HG03175 (cell line): ENCODE measurements around the gene EN2.
A peak's percentile ranks its signal among the peaks of the same experiment; 100 is the strongest.

Source experiments
- ATAC-seq: cut with Tn5 transposase; IDR thresholded peaks from one replicate; pipeline ENCODE4 v1.9.1; 2021; ENCODE audit warnings: mild to moderate bottlenecking, moderate library complexity; ENCODE audit not compliant: unreplicated experiment

EN2 gene

DNA sequence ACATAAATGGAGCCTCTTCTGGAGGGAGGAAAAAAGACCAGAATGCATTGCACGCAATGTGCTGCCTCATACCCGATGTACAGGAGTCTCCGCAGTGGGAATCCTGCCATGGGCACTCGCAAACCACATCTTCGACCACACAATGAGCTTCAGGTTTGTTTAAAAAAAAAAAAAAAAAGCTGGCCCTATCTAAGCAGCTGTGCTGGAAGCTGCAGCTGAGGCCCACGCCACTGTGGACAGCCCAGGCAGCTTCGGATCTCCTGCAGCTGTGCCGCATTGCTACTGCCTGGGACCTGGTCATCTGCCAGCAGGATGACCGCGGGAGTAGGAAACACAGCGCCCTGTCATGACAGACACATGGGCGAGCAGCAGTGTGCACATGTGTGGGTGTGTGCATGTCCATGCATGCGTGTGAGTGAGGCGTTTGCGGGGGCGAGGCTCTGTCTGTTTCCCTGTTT is 26.0 kb downstream of the EN2 start:
- no peak for ATAC-seq

DNA sequence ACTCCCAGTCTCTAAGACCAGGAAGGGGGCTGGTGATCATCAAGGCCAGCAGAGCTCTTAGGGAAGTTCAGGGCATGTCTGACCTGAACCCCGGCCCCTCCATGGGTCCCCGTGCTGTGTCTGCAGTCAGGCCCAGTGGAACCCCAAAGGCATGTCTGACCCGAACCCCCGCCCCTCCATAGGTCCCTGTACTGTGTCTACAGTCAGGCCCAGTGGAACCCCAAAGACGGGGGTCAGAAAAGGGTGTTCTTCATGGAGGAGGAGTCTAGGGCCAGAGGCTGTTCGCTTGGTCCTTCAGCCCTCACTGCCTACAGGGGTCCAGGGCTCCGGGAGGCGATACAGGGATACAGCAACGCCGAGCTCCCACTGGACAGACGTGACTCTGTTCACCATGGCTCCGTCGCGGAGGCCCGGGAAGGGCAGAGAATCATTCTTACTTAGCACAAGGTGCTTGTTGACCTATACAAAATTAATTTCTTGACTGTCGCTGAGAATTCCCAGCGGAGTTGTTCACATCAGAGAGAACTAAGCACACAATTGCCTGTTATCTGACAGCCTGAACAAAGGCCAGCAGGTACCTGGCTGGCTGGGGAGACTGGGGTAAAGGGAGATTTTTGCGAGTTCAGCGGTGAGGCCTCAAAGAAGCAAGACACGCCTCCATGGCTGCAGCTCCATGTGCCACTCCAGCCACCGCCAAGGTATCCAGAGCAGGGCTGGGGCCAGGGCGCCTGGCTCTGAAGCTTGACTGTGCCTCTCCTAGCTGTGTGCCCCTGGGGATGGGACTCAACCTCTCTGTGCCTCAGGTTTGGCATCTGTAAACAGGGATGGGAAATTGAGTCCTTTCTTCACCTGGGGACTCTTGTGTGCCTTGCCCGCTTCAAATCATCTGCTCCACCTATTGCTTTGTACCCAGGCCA is 26.8 kb downstream of the EN2 start:
- ATAC-seq = no peak

DNA sequence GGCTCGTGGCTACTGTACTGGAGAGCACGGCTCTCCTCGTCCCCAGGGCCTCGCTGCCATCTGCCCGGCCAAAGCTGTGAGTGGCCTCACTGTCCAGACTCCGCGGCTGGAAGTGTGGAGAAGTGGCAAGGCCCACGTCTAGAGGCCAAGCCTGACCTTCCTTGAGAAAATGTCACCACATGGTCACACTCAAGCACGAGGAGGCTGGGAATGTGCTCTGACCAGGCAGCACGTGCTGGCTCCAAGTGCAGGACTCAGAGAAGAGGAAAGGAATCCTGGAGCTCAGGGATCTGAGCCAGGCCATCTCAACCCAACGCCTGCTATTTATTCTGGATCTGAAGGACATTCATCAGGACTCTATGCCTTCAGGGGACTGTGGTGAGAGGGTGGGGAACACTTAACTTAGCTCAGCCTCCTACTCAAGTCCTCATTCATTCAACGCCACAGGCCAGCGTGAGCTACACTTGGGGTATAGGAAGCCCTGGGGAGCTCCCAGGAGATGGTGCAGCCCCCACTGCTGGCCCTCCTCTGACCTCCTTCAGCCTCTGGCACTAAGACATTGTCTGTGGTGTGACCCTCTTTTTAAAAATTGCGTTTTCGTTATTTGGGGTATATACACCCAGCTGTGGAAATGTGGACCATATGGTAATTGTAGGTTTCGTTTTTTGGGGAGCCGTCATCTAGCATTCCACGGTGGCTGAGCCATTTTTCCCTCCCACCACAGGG is 29.0 kb downstream of the EN2 start:
- no peak for ATAC-seq

DNA sequence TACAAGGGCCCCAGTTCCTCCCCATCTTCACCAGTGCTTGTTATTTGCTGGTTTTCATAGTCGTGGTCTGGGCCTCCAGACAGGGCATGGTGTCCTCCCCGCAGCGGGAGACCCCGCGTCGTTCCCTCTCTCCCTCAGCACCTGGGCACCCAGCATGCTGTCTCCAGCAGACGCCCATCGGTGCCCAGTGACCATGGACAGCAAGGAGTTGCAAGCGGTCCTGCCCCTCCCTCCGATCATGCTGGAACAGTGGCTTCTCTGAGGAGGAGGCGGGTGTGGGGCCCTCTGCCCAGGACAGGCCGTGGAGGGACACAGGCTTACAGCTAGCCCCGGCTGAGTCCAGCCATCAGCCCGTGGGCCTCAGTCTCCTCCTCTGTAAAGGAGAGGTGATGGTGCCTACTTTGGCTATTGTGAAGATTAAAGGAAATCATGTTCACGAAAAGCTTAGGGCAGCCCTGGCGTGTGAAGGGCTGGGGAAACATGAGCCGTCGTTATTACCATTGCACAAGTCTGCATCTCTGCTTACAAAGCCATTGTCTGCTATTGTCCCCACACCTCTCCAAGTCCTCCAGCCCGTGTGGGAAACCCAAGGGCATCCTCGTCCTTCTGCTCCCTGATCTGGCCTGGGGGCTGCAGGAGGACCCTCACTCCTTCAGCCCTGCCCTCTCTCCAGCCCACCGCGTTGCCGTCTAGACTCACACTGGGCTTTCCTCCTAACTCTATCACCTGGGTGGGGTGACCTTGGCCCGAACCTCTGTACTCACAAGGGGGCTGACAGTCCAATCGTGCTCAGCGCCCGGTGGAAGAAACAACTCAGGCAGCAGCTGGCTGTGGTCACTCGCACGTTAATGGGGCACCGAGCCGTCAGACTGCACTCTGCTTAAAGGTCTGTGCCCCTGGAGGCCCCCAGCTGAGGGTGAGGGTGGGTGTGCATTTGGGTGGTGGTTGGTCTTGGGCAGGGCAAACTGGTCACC is 29.9 kb downstream of the EN2 start:
- ATAC-seq = no peak

DNA sequence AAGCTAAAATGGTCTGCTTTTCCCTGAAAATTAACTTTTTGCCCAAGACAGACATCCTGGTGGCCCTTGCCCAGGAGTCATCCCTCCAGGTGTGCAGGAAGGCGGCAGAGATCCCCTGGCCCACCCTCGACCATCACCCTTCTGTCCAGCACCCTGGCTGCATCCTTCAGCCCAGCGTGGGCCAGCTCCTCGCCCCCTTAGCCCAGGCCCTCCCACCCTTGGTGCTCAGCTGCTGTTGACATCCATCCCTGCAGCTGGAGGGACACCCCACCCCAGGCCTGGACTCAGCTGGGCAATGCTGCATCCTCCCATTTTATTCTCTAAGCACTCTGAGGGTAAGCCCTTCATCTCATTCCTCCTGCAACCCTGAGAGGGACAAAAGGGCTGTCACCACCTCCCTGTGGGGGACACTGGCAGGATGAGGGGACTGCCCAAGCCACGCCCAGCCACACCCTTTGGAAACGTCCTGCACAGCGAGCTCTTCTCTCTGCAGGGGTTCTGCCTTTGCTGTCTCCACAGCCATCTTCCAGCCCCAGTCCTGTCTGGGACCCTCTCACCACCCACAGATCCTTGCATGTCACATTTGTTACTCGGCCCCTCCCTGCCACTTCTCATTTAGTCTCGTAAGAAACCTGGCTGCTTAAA is 30.7 kb downstream of the EN2 start:
- no peak for ATAC-seq

DNA sequence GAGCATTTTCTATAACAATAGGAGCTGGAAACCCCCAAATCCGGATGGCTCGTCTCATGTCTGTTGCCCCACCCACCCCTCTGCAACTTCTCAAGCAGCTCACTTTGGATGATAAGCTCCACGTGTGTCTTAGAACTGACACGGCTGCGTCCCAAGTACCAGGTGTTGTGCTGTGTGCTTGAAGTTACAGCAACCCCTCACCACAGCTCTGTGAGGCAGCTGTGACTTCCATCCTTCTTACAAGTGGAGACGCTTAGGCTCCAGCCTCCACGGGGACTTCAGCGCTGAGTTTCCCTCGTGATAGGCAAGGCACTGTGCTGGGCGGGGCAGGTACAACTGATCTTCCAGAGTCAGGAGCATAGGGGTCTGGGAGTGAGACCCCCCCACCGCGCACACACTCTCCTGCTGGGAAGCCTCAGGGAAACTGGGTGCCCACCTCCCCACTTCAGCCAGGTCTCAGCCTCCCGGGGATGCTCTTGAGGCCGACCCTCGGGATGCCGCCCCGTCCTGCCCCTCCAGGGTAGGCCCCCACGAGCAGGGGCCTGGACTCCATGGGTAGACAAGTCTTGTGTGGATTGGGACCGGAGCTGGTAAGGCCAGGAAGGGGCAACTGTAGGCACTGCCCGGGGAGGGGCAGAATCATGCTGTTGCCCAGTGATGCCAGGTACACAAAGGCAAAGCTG is 31.4 kb downstream of the EN2 start:
- ATAC-seq = no peak

DNA sequence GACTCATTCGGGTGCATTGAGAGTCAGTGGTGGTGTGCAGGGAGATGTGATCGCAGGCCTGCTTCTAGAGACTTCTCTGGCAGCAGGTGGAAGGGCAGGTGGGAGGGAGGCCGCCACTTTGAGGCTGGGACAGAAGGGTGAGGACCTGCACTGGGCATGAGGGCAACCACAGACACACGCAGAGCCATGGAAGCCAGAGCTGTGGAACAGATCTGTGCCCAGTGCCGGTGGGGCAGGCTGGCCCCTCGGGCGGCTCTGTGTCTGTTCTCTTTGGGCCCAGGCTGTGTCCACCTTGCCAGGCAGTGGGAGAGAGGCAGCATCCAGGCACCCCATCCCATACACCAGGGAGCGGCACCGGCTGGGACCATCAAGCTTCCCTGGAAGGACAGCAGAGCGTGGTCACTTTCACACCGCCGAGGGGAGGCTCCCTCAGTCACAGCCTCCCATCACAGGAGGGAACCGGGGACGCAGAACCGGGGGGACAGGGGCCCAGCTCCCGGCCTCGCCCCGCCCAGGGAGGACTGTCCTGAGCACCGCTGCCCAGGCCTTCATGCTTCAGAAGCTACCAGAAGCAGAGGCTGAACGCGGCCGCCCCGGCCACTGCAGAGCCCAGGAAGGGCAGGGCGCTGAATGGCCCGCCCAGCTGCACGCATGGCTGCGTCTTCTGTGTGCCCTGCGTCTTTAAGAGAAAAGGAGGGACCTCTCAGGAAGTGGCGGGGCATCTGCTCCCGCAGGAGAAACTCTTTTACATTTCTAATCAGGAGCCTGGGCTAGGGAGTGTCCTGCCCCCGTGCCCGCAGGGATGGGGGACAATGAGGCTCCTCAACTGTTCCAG is 32.1 kb downstream of the EN2 start:
- ATAC-seq = peak; percentile 44

DNA sequence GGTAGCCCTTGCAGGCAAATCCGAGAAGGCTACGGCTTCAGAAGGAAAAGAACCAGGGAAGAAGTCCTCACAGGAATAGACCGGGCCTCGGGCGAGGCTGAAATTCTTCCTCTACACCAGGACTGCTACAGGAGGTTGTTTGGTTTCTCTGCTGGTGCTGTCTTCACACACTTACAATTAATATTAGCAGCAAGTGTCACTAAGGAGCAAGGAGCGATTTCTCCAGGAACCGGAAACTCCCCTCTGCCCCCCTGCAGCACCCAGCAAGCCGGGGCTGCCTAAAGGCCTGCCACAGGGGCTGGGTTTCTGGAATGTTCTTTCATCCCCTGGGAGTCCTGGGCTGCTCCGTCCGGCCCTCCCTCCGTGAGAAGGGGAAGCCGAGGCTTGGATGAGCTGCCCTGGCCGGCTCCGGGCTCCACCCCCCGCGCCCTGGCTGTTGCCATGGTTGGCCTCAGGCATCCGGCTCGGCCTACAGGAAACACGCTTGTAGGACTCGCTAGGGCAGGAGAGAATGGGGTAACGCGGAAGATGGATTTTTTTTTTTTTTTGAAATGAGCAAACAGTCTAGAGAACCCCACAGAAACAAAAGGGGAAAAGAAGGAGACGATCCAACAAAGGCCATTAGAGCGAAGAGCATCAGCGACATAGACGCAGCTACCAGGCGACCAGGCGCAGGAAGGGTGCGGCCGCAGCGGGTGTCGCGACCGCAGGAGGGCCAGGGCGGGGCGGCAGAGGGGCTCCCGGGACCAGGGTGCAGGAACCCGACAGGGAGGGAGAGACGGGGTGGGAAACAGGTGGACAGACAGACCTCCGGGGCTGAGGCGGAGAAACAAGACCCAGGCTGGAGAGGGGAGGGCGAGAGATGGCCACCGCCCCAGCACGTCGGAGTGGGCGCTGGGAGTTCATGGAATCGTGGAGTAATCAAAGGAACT is 33.0 kb downstream of the EN2 start:
- peak; percentile 93 for ATAC-seq

DNA sequence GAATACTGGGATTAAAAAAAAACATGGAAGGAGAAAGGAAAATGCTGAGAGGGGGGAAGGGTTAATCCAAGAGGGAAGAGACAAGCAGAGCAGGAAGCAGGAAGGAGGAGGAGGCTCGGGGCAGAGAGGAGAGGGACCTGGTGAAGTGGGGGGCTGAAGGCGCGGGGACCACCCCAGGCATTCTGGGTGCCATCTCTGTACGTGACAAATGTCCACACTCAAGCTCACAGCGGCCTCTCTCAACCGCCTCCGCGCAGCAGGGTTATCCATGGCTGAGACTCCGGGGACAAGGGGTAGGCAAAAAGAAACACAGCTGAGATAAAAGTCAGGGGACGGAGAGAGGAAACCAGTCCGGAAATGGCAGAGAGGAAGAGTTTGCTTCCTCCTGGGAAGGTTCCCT is 33.9 kb downstream of the EN2 start:
- no peak for ATAC-seq

DNA sequence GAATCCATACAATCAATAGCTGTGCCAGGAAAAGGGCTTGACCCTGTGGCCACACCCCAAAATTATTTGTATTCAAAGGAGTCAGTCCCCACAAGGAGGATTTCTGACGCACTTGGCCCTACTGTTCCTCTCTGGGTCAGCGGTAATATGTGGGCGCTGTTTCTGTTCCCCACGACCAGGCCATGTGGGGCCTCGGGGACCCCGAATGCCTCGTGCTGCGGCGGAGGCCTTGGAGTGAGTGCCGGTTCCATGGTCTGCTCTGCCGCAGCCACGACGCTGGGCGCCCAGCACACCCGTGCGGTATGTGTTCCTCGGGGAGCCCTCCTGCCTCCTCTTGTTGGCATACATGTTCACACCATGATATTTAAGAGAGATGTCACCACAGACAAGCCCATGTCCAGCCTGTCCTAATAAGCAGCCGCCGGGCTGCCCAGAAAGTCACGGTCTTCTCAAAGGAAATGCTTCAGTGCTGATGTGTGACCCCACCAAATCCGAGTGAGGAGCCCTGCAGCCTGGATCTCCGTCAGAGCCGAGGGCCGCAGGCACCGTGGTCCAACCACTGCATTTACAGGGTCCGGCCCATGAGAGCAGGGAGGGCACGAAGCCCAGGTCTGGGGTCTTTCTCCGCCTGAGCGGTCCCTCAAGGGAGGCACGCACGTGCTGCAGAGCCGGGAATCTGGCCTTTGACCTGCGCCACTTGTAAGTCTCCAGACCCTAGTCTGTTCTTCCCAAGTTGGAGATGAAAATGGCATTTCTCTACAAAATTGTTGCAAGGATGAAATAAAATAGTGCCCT is 36.0 kb downstream of the EN2 start:
- ATAC-seq = no peak

DNA sequence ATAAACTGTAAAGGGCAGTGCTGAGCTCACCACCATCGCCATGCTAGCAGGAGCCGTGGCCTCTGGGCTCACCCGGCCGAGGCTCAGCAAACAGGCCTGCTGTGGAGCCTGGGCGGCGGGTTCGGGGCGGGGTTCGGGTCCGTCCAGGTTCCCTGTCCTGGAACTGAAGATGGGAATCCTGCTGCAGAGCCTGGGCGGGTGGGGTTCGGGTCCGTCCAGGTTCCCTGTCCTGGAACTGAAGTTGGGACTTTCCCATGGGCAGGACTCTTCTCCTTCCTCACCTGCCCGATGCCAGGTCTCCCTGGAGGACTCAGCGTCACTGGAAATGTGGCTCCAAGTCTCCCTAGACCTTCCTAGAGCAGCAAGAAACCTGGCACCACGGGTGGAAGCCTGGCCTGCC is 36.6 kb downstream of the EN2 start:
- no peak for ATAC-seq

DNA sequence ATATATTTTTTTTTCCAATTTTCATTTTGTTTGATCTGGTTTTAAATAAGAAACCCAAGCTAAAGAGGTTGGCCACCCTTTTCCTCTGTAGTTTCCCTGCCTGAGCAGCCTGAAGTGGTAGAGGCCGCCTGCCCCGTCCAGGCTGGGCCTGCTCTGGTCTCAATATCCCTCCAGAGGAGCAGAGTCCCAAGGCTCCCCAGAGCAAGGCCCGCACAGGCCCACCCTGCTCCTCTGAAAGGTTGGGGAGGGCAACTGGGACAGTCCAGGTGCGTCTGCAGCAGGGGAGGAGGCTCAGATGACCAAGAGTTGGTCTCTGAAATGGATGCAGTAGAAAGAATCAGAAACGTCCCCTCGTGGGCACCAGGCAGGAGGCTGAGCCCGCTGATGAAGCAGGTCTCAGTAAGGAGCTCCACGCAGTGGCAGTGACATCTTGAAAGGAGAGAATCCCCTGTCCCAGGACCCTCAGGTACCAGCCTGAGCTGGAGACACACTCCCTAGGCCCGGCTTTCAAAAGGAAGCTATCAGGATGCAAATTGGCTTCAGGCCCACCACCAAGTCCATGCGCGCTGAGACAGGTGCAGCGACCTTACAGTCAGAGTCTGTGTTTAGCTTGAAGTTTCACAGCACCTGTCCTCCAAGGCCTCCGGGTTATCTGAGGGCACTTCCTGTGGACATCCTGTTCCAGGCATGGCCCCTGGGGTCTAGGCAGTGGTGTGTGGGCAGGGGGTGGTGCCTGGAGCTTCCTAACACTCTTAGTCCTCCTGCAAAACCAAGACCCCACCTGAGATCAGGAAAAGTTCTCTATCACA is 37.7 kb downstream of the EN2 start:
- no peak for ATAC-seq

DNA sequence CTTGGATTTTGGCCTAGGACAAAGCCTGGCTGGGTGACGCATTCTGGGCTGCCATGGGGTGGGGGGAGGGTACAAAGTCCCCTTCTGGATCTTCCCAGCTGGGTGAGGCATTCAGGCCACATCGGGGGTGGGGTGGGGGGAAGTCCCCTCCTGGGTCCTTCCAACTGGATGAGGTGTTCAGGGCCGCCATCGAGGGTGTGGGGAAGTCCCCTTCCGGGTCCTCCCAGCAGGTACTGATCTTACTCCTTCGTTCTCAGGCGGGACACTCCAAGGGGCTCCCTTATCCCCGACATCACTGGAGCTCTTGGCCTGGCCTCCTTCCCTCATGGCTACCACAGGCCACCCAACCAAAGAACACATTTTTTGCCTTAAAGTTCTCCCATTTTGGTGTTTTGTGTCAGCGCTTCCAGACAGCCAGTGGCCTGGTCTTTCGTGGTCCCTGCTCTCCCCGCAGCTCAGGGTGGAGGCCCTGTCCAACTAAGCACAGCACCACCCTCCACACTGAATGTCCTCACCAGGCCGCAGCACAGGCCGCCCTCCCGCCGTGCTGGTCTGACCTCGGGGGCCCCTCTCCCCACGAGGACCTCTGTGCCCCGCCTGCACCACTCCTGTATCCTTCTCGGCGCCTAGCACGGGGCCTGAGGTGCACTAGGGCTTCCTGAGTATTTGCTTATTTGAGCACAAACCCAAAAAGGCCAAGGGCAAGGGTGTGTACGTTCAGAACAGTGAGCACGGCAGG is 38.5 kb downstream of the EN2 start:
- ATAC-seq = no peak

DNA sequence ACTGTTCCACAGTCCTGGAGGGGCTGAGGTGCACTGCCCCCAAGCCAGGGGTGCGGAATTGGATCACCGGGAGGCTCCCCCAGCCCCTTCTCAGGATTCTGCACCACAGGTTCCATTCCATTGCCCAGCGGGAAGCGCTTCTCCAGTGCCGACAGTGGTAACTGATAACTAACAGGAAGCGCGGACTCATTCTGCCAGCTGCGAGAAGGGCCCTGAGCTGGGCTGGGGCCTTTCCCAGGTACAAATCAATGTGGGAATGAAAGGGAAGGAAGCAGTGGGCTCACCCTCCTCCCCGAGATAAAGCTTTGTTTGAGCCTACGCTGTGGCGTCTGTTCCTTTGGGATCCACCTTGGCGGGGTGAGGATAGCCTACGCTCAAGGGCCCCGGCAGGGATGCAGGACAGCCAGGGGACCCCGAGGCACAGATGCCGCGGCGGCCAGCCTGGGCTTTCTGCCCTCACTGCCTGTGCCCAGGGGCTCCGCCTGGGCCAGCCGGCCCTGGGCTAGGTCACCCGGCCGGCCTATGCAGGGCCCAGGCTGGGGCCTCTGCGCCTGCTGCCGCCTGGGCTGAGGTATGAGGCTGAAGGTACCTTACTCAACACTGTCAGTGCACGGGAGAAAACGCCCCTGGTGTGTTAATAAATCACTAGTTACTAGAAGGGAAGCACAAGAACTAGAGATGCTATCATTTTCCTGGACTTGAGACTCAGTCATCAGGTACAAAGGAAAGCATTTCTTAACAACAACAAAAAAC is 39.4 kb downstream of the EN2 start:
- no peak for ATAC-seq

DNA sequence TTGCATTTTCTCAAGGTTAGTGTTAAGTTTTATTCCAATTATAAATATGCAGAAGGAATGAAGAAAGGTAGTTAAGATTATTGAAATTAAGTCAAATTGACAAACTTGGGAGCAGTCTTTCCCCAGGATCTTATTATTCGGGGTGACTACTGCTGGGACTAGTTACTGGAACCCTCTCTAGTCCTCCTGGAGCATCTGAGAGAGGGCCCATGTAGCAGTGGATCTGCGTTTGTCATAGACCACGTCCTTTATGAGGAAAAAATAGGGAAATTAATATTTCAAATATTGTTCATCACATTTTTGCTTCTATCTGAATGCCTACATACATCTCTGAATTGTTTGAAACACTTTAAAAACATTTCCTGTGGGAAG is 47.5 kb downstream of the EN2 start:
- no peak for ATAC-seq
